Activated CD8-positive, alpha-beta memory T cell treated with anti-CD3 and anti-CD28 coated beads for 36 hours (primary cell): ENCODE data around the gene CCDC144A. TPM values are rescaled to one million over a fixed set of nuclear protein-coding genes. Genes with fewer than 3 reads are reported as not detected.
"Not testable (repeated sequence)": the region's sequence is repeated elsewhere in the genome, so short reads cannot be mapped to it uniquely, and the experiment has no call there.

Experiments used
- CTCF ChIA-PET: fragments of 350-600 bp; sonication (Branson Sonifier 250); formaldehyde crosslinking; loops from one replicate; lab custom pipeline; 2021; ENCODE audit warnings: antibody characterized with exemption; lab: Charles Lee
- POLR2A ChIA-PET: fragments of 350-600 bp; sonication (Branson Sonifier 250); formaldehyde crosslinking; loops from one replicate; lab custom pipeline; 2021; ENCODE audit warnings: antibody characterized with exemption; lab: Charles Lee
- total RNA-seq, 2 experiments: library from RNA; stranded (reverse); gene quantifications; one replicate each; pipeline ENCODE4 v1.2.3, GENCODE V29; 2021

The CCDC144A gene
- total RNA-seq, 2 experiments from 2014 or later, result 1.6 to 1.7 TPM

DNA sequence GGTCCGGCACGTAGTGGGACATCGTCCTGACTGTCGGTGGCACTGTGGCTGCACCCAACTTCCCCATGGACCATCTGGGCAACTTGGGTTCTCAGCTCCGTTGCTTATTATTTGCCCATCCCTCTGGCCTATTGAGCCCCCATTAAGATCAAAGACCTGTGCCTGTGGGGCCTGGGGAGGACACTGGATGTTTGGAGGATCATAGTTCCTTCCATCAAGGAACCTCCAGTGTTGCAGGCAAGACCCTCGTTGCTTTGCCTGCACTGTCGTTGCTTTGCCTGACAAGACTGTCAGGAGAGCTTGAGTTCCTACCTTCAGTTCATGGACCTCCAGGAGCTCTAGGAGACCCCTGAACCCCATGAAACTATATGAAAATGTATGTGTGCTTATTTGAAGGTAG is 127.2 kb downstream of the CCDC144A start:
- CTCF ChIA-PET, result no interaction called here

GRCh38 chr17:16817940-16818339 is 127.9 kb downstream of the CCDC144A start:
- POLR2A ChIA-PET, CTCF ChIA-PET: not testable (repeated sequence)

More for the DNA sequence above, 127.2 kb downstream of the CCDC144A start:
- POLR2A ChIA-PET, result no interaction called here

DNA sequence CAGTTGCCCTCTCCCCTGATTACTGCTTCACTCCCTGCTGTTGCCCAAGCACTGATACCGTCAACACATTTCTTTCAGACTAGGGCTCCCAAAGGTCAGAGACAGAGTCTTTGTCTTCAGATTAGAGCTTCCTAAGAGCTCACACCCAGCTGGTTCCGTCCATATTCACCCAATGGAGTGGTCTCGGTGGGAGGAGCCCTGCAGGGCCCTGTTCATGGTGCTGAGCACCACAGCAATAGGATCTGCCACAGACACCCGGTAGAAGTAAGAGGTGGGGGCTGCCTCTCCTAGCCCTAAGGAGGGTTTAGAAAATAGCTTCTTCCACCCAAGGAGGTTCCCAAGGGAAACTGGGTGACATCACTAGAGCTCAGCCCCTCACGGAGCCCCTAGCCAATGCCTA is 128.3 kb downstream of the CCDC144A start:
- CTCF ChIA-PET, result no interaction called here
- POLR2A ChIA-PET, result no interaction called here

DNA sequence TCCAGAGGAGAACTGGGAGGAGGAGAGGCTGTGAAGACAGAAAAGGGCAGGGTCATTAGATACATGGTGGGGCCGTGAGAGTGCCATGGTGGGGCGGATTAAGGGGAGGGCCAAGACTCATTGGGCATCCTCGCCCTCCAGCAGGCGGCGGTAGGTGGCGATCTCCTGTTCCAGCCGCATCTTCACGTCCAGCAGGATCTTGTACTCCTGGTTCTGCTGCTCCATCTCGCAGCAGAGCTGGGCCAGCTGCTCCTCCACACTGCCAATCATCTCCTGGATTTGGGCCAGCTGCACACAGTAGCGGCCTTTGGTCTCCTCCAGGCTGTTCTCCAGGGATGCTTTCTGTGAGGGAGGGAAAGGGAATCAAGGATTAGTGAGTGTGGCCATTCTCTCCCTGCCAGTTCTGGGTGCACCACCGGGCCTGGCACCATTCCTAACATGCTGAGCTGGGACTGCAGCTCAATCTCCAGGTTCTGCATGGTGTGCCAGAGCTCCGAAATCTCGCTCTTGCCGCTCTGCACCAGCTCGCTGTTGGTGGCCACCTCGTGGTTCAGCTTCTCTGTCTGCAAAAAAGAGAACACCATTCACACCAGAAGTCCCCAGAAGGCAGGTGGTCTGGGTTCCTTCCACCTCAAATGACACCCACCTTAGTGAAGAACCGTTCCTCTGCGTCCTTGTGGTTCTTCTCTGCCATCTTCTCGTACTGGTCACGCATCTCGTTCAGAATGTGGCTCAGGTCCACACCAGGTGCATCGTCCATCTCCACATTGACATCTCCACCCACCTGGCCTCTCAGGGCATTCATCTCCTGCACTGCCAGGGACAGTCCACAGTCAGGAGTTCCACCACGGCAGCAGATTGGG is 129.0 kb downstream of the CCDC144A start:
- CTCF ChIA-PET, result no interaction called here
- POLR2A ChIA-PET, result no interaction called here

DNA sequence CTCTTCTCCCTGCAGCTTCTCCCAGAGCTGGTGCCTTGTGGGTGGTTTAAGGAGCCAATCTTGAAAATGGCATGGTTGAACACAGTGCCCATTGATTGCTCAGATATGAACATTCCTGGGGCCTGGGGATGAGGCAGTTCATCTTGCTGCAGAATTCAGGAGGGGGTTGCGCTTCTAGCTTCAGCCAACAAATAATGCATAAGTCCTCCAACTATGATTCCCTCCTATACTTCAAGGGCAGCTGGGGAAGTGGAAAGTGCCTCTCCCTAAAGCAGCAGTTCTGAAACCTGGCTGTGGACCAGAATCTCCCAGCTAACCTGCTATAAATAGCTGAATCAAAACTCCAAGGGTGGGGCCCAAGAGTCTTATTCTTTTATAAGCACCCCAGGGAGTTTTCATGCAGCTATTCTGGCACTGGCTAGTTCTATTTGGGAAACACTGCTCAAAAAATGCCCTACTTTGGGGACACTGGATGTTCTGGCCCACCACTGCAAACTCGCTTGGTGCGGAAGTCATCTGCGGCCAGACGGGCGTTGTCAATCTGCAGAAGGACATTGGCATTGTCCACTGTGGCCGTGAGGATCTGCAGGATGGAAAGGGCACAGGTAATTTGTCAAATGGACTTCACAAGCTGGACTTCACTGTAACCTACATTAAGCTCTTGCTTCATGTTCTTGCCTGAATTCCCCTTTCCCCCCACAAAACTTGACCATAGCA is 130.3 kb downstream of the CCDC144A start:
- POLR2A ChIA-PET, result no interaction called here
- CTCF ChIA-PET, result no interaction called here

- ChIA-PET POLR2A (no interaction called here), CTCF (no interaction called here)
These were observed 131.0 kb downstream of the CCDC144A start for GRCh38 chr17:16820979-16821543.

- CTCF ChIA-PET, POLR2A ChIA-PET: not testable (repeated sequence)
These were observed 132.1 kb downstream of the CCDC144A start for GRCh38 chr17:16822133-16822532.

- CTCF ChIA-PET, POLR2A ChIA-PET: not testable (repeated sequence)
These were observed 133.8 kb downstream of the CCDC144A start for GRCh38 chr17:16823768-16824406.

Other genes with a start within 250 kb of the CCDC144A start
- 1 to 10 TPM; 1.6 to 1.8 TPM for gene LRRC75A, start 198.0 kb upstream of the CCDC144A start, total RNA-seq
- 1 to 10 TPM; 7.1 to 8.8 TPM for gene ZNF287, start 121.0 kb upstream of the CCDC144A start, total RNA-seq
- gene ZNF624, start 36.4 kb upstream of the CCDC144A start, total RNA-seq, result 1 to 10 TPM; 3.2 to 4.4 TPM